ENCODE data around the gene SULT2A1.
"Not testable (repeated sequence)": the region's sequence is repeated elsewhere in the genome, so short reads cannot be mapped to it uniquely, and the experiment has no call there.

- TF ChIP-seq, protein P1, sequence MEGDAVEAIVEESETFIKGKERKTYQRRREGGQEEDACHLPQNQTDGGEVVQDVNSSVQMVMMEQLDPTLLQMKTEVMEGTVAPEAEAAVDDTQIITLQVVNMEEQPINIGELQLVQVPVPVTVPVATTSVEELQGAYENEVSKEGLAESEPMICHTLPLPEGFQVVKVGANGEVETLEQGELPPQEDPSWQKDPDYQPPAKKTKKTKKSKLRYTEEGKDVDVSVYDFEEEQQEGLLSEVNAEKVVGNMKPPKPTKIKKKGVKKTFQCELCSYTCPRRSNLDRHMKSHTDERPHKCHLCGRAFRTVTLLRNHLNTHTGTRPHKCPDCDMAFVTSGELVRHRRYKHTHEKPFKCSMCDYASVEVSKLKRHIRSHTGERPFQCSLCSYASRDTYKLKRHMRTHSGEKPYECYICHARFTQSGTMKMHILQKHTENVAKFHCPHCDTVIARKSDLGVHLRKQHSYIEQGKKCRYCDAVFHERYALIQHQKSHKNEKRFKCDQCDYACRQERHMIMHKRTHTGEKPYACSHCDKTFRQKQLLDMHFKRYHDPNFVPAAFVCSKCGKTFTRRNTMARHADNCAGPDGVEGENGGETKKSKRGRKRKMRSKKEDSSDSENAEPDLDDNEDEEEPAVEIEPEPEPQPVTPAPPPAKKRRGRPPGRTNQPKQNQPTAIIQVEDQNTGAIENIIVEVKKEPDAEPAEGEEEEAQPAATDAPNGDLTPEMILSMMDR (conservative IDR thresholded peaks at IDR 0.05), result not testable (repeated sequence)
- not testable (repeated sequence) for TF ChIP-seq ZFX (IDR thresholded peaks at IDR 0.05)
Measured at GRCh38 chr19:47859838-47860237, 26.3 kb downstream of the SULT2A1 start.
